ENCODE results near the gene PLXDC2. TPM values are rescaled to one million over a fixed set of nuclear protein-coding genes. Genes with fewer than 3 reads are reported as not detected.

PLXDC2 gene
- total RNA-seq, 1 experiment from 2014 or later: 38.7 TPM

GRCh38 chr10:19971343-19972052, 155.3 kb downstream of the PLXDC2 start:
- H3K27me3 Mint-ChIP-seq (ENCODE audit: low read depth): no peaks in the 10 kb centered on the region

More at GRCh38 chr10:19971343-19972052, 155.3 kb downstream of the PLXDC2 start:
- no peak overlapping the region for H3K4me3 Mint-ChIP-seq
- Histone ChIP-seq H3T11ph (ENCODE audit: low read length) (no peak overlapping the region), H3K9ac (ENCODE audit: extremely low read depth, insufficient read length, low read length) (no peak overlapping the region), H3K14ac (ENCODE audit: insufficient read depth, low read length) (no peak overlapping the region), H3K56ac (ENCODE audit: insufficient read length, low read depth, low read length) (no peak overlapping the region), H2BK120ac (ENCODE audit: low read depth, low read length, poor library complexity, severe bottlenecking) (no peak overlapping the region), H2BK15ac (ENCODE audit: low read depth, low read length) (no peak overlapping the region), H3K27ac (ENCODE audit: insufficient read length, low read depth, low read length) (no peak overlapping the region), H3K4me1 (ENCODE audit: insufficient read depth, low read length) (peaks cover 1% of the 10 kb centered on the region; the same call in 1 of the 2 replicates), H3K27me3 (ENCODE audit: insufficient read depth, low read length) (no peaks in the 10 kb centered on the region), H2BK5ac (ENCODE audit: insufficient read length, low read length) (no peak overlapping the region), H4K20me1 (ENCODE audit: control insufficient read depth, insufficient read depth, insufficient read length) (no peaks in the 10 kb centered on the region), H2BK20ac (ENCODE audit: low read depth, low read length, poor library complexity, severe bottlenecking) (no peak overlapping the region), H4K91ac (ENCODE audit: insufficient read length, low read depth, low read length) (no peak overlapping the region), H3K79me1 (ENCODE audit: insufficient read depth, low read depth, low read length, poor library complexity, severe bottlenecking) (no peaks in the 10 kb centered on the region), H3K4ac (ENCODE audit: low read depth, low read length) (no peak overlapping the region), H2AFZ (ENCODE audit: low read length) (no peak overlapping the region), H3K79me2 (ENCODE audit: insufficient read depth, low read length) (no peaks in the 10 kb centered on the region; the same call in 1 of the 2 replicates), H4K5ac (ENCODE audit: insufficient read length, low read depth, low read length) (no peak overlapping the region), H4K8ac (replicated peaks; ENCODE audit: insufficient read length, low read depth, low read length) (no peak overlapping the region), H3K23ac (ENCODE audit: insufficient read length, low read depth, low read length) (no peak overlapping the region), H3K18ac (ENCODE audit: insufficient read length, low read depth, low read length) (no peak overlapping the region), H3K4me2 (ENCODE audit: insufficient read depth, insufficient read length, low read length) (no peak overlapping the region), H2AK5ac (ENCODE audit: insufficient read length, low read length) (no peak overlapping the region), H3K9me3 (ENCODE audit: control insufficient read depth, low read depth, low read length) (no peaks in the 10 kb centered on the region), H2BK12ac (ENCODE audit: insufficient read length, low read depth, low read length) (no peak overlapping the region), H3K23me2 (ENCODE audit: insufficient read length, low read depth, low read length, poor library complexity, severe bottlenecking) (no peaks in the 10 kb centered on the region)
- TF ChIP-seq CTCF (conservative IDR thresholded peaks at IDR 0.05): no peak
- WGBS (ENCODE audit: extremely low coverage, insufficient read length, low lambda C conversion rate): no CpG with 5 or more reads among the region's 9 CpGs
- peaks cover 2 to 3% of the 10 kb centered on the region in 2 experiments; a peak in 2 of 5 replicates for H3K9me3 Mint-ChIP-seq
- H3K4me1 Mint-ChIP-seq: peaks cover 24 to 37% of the 10 kb centered on the region in 2 experiments
- H3K27ac Mint-ChIP-seq: no peak overlapping the region; a peak in 1 of 7 replicates
- no peak for DNase-seq
- peaks cover 0 to 7% (median 2%) of the 10 kb centered on the region in 3 experiments; a peak in 4 of 7 replicates for H3K36me3 Mint-ChIP-seq (ENCODE audit: insufficient read depth in 1 of 3, low read depth in 3 of 3)

Measured in H9 (cell line).